Inflammatory macrophage treated with lipopolysaccharide for 4 hours (primary cell): ENCODE results near the gene BBOX1.
"Not testable (repeated sequence)": the region's sequence is repeated elsewhere in the genome, so short reads cannot be mapped to it uniquely, and the experiment has no call there.

ENCODE experiments used
- DNase-seq: peaks from one replicate; pipeline ENCODE4 v3.0.0-alpha.2; 2020

Gene BBOX1

DNA sequence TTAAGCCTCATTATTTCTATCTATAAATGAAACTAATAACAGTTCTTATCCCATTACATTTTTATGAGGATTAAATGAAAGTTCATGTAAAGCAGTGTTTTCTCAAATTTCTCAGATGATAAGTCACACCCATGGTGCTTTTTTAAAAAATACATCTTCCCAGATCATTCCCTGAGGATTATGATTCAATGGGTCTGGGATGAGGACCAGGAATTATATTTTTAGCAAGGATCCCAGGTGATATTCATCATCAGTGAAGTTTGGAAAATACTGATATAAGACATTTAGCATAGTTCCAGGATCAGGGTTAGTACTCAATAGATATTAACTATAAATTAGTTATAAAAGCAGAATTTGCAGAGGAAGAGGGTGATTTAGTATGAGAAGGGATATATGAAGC lies 89.1 kb downstream of the BBOX1 start:
- DNase-seq, result no peak

DNA sequence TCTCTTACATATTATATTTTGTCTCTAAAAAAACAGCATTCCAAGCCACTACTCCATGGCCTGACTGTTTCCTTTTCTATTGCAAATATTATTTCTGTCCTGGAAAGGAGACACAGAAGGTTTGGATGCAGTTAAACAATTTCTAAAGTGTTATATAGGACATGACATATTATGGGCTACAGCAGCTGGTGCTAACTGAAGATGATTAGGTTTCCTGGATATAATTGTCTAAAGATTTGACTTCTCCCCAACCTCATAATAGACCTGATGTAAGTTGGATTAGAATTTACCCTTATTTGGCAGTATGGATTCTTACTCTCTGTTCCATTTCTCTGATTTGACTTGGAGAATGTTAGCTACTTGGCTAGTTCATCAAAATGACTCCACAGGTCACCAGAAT lies 90.2 kb downstream of the BBOX1 start:
- DNase-seq, result no peak

DNA sequence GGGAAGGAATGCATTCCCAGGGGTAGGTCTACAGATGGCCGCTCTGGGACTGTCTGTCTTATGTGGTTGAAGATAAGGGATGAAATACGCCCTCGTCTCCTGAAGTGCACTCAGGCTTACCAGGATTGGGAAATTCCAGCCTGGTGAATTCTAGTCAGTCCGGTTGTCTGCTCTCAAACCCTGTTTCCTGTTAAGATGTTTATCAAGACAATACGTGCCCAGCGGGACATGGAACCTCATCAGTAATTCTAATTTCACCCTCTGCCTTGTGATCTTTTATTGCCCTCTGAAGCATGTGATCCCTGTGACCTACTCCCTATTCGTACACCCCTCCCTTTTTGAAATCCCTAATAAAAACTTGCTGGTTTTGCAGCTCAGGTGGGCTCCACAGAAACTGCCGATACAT lies 95.3 kb downstream of the BBOX1 start:
- DNase-seq, result not testable (repeated sequence)

DNA sequence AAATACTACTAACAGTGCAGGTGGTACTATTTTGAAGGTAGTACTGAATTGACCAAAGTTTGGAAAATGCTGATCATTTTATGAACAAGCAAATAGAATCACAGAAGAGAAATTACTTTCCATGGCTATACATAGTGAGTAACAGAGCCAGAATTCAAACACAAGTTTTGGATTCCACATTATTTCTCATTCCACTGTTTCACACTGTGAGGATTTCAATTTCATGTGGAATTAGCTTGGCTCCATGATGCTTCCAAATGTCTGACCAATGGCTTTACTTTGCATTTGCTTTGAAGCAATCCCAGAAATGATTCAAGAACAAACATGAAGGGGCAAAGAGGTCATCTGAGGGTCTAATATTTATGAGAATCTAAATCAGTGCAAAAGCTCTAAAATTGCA lies 98.1 kb downstream of the BBOX1 start:
- no peak for DNase-seq

DNA sequence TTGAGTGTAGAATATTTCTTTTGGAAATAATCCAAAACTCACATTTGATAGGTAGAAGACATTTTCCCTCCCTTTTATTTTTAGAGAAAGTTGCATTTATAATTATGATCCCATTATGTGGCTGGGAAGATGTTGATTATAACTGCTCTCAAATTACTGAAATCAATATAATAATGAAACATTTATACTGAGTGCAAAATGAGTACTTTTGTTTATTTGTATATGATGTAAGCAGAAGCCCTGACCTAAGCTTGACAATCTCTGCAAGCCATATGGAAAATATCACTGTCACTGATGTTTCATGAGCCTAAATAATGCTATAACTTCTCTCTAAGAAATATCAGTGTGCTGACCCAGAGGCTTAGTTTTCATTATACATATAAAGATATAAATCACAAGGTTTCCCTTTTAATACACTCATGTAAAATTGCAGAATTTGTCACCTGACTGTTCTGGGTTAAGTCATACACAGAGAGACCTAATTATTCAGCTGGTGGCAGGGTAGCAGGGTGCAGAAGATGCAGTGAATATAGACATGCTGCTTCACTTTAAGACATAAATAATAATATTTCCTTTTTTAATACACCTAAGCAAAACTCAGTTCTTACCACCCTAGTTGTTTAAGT lies 99.2 kb downstream of the BBOX1 start:
- no peak for DNase-seq

DNA sequence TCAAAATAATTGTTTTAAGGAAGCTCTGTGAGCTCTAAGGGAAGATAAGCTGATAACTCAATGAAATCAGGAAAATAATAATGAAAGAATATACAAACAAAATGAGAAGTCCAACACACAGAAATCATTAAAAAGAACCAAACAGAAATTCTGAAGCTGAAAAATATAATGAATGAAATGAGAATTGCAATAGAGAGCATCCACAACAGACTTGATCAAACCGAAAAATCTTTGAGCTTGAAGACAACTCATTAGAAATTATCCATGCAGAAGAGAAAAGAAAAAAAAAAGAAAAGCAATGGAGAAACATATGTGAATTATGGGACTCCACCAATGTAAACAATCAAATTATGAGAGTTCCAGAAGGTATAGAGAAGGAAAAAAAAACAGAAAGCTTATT lies 101.0 kb downstream of the BBOX1 start:
- DNase-seq, result no peak

DNA sequence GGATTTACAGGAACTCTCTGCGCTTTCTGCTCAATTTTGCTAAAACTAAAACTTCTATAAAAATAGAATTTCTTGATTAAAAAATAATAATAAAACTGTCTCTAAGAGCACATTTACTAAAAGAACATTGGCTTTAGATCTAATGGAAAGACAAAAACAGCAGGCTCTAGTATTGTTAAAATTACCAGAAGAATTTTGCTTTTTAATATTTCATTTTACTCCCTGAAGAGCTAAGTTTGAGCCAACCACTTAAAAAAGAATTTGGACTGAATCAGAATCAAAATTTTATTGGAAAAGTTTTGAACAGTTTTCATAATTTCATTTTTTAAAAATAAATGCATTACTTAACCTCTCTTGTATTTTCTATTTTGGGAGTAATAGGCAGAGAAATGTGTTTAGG lies 107.3 kb downstream of the BBOX1 start:
- DNase-seq, result no peak

DNA sequence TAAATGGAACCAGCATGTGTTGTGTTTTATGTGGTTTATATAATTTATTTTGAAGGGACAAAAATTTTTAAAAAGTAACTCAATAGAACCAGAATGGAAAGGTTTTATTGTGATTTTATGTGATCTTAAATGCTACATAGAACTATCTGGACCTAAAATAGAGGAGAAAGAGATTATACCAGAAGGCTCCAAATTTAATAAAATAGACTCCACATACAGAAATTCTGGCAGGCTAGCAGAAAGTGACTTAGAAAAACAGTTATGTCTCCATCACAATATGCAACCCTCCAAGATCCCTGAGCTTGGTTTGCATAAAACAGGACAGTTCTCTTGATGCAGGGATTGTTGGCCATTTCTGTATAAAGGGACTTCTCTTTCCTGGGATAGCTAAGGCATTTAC lies 107.9 kb downstream of the BBOX1 start:
- no peak for DNase-seq

DNA sequence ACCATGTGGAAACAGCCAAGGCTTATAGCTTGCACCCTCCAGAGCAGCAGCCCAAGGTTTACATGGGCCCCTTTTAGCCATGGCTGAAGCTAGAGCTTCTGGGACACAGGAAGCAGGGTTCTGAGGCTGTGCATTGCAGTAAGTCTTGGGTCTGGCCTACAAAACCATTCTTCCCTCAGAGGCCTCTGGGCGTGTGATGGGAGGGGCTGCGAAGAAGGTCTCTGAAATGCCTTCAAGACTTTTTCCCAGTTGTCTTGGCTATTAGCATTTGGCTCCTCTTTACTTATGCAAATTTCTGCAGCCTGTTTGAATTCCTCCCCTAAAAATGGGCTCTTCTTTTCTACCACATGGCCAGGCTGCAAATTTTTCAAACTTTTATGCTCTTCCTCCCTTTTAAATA lies 109.5 kb downstream of the BBOX1 start:
- no peak for DNase-seq

DNA sequence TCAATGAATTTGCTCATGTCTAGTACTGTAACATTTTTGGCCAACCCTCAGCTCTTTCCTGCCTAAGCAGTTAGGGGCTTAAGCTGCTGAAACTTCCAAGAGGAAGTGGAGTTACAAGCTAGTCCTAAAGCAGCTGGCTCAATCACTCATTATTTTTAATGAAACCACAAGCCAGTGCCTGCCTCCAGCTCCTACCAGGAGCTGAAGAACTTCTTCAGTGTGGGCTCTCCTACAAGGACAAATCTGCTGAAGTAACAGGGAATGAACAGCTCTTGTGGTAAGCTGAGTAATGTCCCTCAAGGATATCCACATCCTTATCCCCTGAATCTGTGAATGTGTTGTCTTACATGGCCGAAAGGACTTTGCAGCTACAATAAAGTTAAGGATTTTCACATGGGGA lies 112.5 kb downstream of the BBOX1 start:
- no peak for DNase-seq

DNA sequence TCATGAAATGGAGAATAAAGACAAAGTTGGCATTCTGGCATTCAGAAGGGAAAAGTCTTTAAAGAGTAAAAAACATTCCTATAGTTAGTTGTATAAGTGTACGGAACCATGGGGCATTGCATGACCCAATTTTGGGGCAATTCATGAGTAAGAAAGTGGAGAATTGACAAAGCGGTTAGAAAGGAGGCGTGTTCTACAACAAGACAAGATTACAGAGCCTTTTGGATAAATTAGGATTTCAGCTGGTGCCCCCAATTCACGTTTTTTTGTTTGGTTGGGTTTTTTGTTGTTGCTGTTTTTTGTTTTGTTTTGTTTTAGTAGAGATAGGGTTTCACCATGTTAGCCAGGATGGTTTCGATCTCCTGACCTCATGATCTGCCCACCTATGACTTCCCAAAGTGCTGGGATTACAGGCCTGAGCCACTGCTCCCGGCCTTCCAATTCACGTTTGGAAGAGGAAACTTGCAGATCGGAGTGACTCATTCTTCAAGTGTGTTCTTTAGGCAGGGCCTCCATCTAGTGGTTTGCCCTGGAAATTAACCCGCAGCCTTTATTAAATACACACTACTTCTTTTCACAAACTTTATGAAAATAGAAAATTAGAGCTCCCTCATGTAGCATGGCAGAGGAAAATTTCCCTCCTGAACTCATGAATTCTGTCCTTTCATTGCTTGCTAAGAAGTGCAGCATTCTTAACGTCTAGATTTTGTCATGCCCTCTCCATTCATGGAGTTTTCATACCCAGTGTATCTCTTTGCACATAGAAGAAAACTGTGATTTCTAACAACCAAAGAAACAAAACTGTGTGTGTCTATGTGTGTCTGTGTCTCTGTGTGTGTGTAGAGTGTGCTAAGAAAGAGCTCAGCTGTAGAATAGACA lies 118.1 kb downstream of the BBOX1 start:
- DNase-seq, result peak; percentile 30

DNA sequence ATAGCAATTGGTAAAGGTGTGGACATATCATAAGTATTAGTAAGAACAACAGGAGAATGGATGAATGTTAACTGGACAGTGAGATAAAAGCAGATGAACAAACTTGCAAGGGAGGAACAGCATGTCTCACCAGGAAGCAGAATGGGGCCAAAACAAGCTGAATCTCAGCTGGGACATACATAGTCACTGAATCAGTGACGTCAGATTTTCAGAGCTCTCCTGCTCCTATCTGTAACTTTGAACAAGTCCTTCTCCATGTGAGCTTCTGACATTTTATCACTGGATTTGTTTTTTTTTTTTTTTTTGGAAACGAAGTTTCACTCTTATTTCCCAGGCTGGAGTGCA lies 118.7 kb downstream of the BBOX1 start:
- DNase-seq, result no peak

DNA sequence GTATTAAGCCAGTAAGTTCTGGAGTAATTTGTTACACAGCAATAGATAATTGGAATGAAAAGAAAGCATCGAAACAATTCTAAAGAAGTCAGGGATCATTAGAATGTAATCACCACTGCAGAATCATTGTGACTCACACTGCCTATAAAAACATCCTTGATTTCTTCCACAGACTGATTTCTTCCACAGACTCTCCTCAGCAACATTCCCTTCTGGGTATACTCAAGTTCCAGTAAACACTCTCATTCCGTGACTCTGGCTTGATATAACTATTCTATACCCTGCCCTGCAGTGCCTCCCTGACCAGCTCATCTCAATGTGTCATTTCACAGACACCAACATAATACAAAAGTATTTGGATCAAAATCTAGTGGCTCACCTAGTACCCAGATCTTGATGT lies 120.5 kb downstream of the BBOX1 start:
- no peak for DNase-seq

DNA sequence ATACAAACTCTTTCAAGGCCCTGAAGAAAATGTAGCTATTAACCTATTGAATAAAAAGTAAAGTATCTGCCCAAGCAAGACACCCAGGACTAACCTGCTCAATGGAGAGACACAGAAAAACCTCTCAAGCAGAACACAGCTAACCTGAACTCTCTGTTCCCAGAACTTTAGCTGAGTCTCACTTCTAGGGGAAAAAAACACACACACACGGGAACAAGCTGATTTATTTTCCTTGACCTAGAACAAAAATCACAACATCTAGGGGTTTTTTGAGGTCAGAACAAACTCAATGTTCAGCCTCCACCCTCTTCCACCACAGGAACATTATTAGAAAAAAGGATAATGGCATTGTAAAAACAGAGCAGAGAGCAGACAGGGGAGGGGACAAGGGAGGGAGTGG lies 121.6 kb downstream of the BBOX1 start:
- DNase-seq, result no peak

DNA sequence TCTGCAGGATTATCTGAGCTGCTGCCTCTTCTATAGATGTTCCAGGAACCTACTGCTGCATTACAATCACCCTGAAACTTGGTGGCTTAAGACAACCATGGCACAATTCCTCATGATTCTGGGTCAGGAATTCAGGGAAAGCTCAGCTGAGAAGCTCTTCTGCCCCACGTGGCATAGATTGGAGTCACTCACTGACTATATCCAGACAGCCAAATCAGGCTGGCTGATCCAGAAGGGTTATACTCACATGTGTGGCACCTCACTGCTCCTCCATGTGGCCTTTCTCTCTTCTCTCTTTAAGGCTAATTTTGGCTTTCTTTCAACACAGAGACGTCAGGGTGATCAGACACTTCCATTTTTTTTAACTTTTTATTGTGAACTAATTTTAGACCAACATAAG lies 125.5 kb downstream of the BBOX1 start:
- no peak for DNase-seq

DNA sequence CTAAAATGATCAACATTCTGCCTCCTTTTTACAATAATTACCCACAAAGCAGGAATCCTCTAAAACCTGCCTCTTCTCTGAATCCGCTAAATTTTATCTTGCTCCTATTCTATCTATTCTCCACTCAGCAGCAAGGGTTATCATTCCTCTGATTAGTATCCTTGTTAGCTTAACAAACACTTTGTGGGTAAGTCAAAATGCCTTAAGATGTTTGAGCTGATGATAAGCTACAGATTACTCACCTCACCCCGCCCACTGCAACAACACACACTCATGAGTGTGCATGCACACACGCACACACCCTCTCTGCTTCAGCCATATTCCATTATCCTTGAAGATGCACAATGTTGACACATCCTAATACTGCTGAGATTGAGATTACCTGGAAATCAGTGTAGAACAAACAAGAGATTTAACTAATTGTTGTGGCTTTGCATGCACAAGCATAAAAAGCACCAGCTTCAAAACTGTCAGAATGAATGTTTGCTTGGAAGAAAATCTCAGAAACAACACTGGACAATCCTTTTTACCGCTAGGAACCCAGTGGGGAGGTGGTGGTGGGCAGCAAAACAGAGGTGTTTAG lies 130.9 kb downstream of the BBOX1 start:
- no peak for DNase-seq

DNA sequence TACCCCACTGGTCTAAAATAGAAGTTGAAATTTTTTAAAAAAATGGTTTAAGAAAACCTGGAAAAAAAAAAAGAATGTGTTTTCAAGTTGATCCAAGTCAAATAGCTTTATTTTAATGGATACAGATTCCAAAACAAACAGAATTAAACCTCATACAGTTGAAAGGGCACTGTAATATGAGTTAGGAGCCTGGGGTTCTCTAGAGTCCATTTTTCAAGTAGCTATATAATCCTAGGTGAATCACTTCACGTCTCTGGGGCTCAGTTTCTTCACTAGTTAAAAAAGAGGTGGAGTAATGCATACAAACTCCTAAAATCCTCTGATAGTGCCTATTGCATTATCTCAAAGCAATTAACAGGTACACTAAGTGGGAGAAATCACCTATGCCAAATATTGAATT lies 132.9 kb downstream of the BBOX1 start:
- no peak for DNase-seq

DNA sequence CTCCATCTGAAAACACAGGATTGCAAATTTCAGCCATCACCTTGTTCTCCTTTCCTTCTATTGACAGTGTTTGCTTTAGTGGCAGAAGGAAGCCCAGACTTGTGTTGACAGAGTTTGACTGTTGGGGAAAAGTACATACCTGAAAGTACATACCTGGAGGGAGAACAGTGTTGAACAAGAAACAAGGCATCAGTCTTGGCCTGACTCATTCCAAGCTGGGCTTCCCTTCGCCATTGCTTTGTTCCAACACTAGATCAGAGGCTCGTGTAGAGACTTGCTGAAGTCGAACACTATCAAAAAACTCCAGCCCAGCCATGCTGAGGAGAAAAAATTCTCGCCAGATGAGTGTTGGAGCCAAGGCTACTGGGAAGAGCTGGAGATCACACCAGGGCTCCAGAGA lies 133.4 kb downstream of the BBOX1 start:
- DNase-seq, result no peak

DNA sequence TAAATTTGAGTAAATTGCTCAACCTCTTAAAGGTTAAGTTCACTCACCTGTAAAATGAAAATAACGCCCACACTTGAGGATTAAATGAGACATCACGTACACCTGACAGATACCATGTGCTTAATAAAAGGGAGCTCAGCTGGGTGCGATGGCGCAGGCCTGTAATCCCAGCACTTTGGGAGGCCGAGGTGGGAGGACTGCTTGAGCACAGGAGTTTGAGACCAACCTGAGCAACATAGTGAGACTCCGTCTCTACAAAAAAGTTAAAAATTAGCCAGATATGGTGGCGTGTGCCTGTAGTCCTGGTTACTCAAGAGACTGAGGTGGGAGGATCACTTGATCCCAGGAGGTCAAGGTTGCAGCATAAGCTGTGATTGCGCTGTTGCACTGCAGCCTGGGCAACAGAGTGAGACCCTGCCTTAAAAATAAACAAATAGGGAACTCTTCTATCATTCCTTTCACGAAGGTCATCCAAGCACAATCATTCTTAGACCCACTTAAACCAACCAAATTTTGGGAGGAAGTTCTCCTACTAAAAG lies 134.1 kb downstream of the BBOX1 start:
- no peak for DNase-seq

DNA sequence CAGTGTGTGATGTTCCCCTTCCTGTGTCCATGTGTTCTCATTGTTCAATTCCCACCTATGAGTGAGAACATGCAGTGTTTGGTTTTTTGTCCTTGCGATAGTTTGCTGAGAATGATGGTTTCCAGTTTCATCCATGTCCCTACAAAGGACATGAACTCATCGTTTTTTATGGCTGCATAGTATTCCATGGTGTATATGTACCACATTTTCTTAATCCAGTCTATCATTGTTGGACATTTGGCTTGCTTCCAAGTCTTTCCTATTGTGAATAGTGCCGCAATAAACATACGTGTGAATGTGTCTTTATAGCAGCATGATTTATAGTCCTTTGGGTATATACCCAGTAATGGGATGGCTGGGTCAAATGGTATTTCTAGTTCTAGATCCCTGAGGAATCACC lies 134.9 kb downstream of the BBOX1 start:
- not testable (repeated sequence) for DNase-seq
